ENCODE results near the gene PCTP.

PCTP gene

GRCh38 chr17:55727920-55728319 is 22.9 kb upstream of the PCTP start:
- DNase-seq (ENCODE audit: low spot score): no peak

- no peak for DNase-seq (ENCODE audit: low spot score)
Measured at GRCh38 chr17:55728361-55728760, 22.5 kb upstream of the PCTP start.

- DNase-seq (ENCODE audit: low spot score): no peak
Measured at GRCh38 chr17:55728833-55729232, 22.0 kb upstream of the PCTP start.

GRCh38 chr17:55729484-55729883 is 21.4 kb upstream of the PCTP start:
- no peak for DNase-seq (ENCODE audit: low spot score)

GRCh38 chr17:55730380-55730779 is 20.5 kb upstream of the PCTP start:
- no peak for DNase-seq (ENCODE audit: low spot score)

- DNase-seq (ENCODE audit: low spot score): no peak
Measured at GRCh38 chr17:55730808-55731207, 20.0 kb upstream of the PCTP start.

GRCh38 chr17:55731586-55732250 is 19.1 kb upstream of the PCTP start:
- DNase-seq (ENCODE audit: low spot score): no peak

- DNase-seq (ENCODE audit: low spot score): no peak
Measured at GRCh38 chr17:55734128-55734781, 16.6 kb upstream of the PCTP start.

- DNase-seq (ENCODE audit: low spot score): no peak
Measured at GRCh38 chr17:55735731-55736405, 15.0 kb upstream of the PCTP start.

GRCh38 chr17:55737976-55738501 is 12.8 kb upstream of the PCTP start:
- DNase-seq (ENCODE audit: low spot score): no peak

- DNase-seq (ENCODE audit: low spot score): no peak
Measured at GRCh38 chr17:55740511-55741355, 10.1 kb upstream of the PCTP start.

- DNase-seq (ENCODE audit: low spot score): no peak
Measured at GRCh38 chr17:55741356-55741700, 9.5 kb upstream of the PCTP start.

- no peak for DNase-seq (ENCODE audit: low spot score)
Measured at GRCh38 chr17:55742272-55743102, 8.4 kb upstream of the PCTP start.

GRCh38 chr17:55743103-55743679 is 7.7 kb upstream of the PCTP start:
- no peak for DNase-seq (ENCODE audit: low spot score)

- no peak for DNase-seq (ENCODE audit: low spot score)
Measured at GRCh38 chr17:55745258-55745657, 5.6 kb upstream of the PCTP start.

GRCh38 chr17:55746466-55746865 is 4.4 kb upstream of the PCTP start:
- no peak for DNase-seq (ENCODE audit: low spot score)

GRCh38 chr17:55747209-55747608 is 3.6 kb upstream of the PCTP start:
- no peak for DNase-seq (ENCODE audit: low spot score)

GRCh38 chr17:55748841-55749240 is 2.0 kb upstream of the PCTP start:
- no peak for DNase-seq (ENCODE audit: low spot score)

- DNase-seq (ENCODE audit: low spot score): no peak
Measured at GRCh38 chr17:55749985-55750384, 866 bp upstream of the PCTP start.

GRCh38 chr17:55751720-55752250 is 934 bp downstream of the PCTP start:
- no peak for DNase-seq (ENCODE audit: low spot score)

GRCh38 chr17:55756689-55757088 is 5.8 kb downstream of the PCTP start:
- no peak for DNase-seq (ENCODE audit: low spot score)
